Vagina (tissue), 2 donors: ENCODE results near the gene PTPRK. TPM values are rescaled to one million over a fixed set of nuclear protein-coding genes. Genes with fewer than 3 reads are reported as not detected.

Experiments
- DNase-seq, 2 donors: peaks; one replicate each; pipeline ENCODE4 v3.0.0-alpha.2; 2017; ENCODE audit errors: extremely low spot score in 2 of 2
- H3K27ac ChIP-seq: fragments of 200-600 bp; sonication (generic); one replicate; pipeline ENCODE4 v1.5.1; 2019
- H3K27me3 ChIP-seq: fragments of 200-600 bp; sonication (generic); one replicate; pipeline ENCODE4 v1.5.1; 2019
- H3K36me3 ChIP-seq, 2 donors: fragments of 200-600 bp; sonication (generic); one replicate each; pipeline ENCODE4 v1.5.1; 2017 to 2019
- H3K4me1 ChIP-seq: fragments of 200-600 bp; sonication (generic); one replicate; pipeline ENCODE4 v1.5.1; 2019
- H3K4me3 ChIP-seq, 2 donors: fragments of 200-600 bp; sonication (generic); 1 replicate in 1 of 2; 2 replicates in 1 of 2; pipeline ENCODE4 v1.5.1; 2016 to 2019
- H3K9me3 ChIP-seq: fragments of 200-600 bp; sonication (generic); one replicate; pipeline ENCODE4 v1.5.1; 2019
- POLR2A ChIP-seq, 2 donors: fragments of 450-650 bp; IDR thresholded peaks; one replicate each; pipeline ENCODE4 v1.6.1; 2017; ENCODE audit warnings: antibody characterized with exemption in 2 of 2, mild to moderate bottlenecking in 2 of 2, moderate library complexity in 2 of 2
- POLR2AphosphoS5 ChIP-seq, 2 donors: sonication (generic); formaldehyde crosslinking; IDR thresholded peaks; one replicate each; pipeline ENCODE4 v1.9.0; 2017; ENCODE audit warnings: antibody characterized with exemption in 2 of 2, mild to moderate bottlenecking in 2 of 2, low read depth in 1 of 2; ENCODE audit not compliant: insufficient read depth in 1 of 2
- intact Hi-C: fragments of 100-400 bp; cut with DNase I; formaldehyde crosslinking; loops from one replicate; pipeline ENCODE4 v1.15.1; 2023
- total RNA-seq: library from RNA; depleted of rRNA; stranded (reverse); fragments of >200 nt; gene quantifications from one replicate; pipeline ENCODE4 v1.2.3, GENCODE V29; 2016
- TF ChIP-seq, protein P1 (sequence below), 3 experiments: fragments of 450-650 bp in 2 of 3; fragments of 200-600 bp in 1 of 3; sonication (generic) in 1 of 3; IDR thresholded peaks; one replicate each; pipeline ENCODE4 v1.5.1; 2017 to 2019; ENCODE audit warnings: antibody characterized with exemption in 3 of 3, mild to moderate bottlenecking in 2 of 3, moderate library complexity in 2 of 3

Gene PTPRK
- total RNA-seq, 1 donor from 2014 or later: 82.5 TPM

DNA sequence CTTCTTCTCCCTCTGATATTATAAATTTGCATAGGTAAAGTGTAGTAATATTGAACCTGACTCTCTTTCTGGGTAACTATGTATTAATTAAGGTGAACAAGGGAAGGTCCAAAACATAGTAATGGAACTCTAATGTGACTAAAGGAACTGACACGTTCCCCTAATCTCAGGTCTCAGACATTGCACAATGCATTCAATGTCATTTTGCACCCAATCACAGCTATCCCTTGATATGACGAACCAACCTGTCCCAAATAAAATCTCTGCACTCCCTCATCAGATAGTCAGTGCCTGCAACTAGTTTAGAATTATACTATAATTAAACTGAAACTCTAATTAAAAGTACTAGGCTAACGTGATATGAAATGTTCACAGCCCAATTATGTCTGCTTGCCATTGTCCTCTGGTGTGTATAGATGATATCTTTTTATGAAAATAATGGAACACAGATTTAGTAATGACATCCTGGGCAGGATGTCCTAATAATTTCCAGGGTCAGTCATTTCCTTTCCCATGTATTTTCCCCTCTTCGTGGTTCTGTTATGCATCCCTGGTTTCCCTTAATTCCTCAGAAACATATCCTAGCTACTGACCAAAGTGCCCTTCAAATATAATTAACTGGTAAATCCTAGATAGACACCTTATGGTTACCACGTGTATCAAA is 36.8 kb downstream of the PTPRK start:
- no peak for DNase-seq
- Histone ChIP-seq H3K27ac (no peak overlapping the region), H3K27me3 (no peaks in the 10 kb centered on the region), H3K9me3 (no peaks in the 10 kb centered on the region), H3K36me3 (no peaks in the 10 kb centered on the region), H3K4me3 (no peak overlapping the region), H3K4me1 (peaks cover 19% of the 10 kb centered on the region)
- no peak for TF ChIP-seq POLR2A (IDR thresholded peaks at IDR 0.05)
- TF ChIP-seq POLR2AphosphoS5 (IDR thresholded peaks at IDR 0.05; ENCODE audit: insufficient read depth in 1 of 2, low read depth in 1 of 2): no peak
- TF ChIP-seq, protein P1, sequence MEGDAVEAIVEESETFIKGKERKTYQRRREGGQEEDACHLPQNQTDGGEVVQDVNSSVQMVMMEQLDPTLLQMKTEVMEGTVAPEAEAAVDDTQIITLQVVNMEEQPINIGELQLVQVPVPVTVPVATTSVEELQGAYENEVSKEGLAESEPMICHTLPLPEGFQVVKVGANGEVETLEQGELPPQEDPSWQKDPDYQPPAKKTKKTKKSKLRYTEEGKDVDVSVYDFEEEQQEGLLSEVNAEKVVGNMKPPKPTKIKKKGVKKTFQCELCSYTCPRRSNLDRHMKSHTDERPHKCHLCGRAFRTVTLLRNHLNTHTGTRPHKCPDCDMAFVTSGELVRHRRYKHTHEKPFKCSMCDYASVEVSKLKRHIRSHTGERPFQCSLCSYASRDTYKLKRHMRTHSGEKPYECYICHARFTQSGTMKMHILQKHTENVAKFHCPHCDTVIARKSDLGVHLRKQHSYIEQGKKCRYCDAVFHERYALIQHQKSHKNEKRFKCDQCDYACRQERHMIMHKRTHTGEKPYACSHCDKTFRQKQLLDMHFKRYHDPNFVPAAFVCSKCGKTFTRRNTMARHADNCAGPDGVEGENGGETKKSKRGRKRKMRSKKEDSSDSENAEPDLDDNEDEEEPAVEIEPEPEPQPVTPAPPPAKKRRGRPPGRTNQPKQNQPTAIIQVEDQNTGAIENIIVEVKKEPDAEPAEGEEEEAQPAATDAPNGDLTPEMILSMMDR (IDR thresholded peaks at IDR 0.05): no peak
- intact Hi-C loops: no loop called here

DNA sequence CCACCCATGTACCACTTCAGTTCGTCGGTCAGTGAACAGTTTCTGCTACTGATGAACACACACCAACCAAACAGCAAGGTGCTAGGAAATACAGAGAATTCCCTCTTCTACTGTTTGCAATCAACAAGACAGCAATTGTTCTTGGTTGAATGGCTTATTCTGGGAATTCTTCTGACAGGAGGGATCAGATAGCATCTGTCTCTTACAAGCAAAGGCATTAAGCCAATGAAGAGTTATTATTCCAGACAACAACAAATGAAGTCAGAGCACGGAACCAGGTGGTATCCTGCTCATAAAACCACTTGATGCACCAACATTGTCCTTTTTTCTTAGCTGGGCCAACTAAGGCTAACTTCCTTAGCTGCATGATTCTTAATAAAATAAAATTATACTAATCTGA is 37.8 kb downstream of the PTPRK start:
- H3K27ac ChIP-seq: no peak overlapping the region
- no peak for TF ChIP-seq POLR2A (IDR thresholded peaks at IDR 0.05)
- peaks cover 27% of the 10 kb centered on the region for H3K4me1 ChIP-seq
- DNase-seq: no peak
- no peaks in the 10 kb centered on the region for H3K9me3 ChIP-seq
- no peak overlapping the region for H3K4me3 ChIP-seq
- H3K27me3 ChIP-seq: no peaks in the 10 kb centered on the region
- no peaks in the 10 kb centered on the region for H3K36me3 ChIP-seq
- intact Hi-C loops: no loop called here

DNA sequence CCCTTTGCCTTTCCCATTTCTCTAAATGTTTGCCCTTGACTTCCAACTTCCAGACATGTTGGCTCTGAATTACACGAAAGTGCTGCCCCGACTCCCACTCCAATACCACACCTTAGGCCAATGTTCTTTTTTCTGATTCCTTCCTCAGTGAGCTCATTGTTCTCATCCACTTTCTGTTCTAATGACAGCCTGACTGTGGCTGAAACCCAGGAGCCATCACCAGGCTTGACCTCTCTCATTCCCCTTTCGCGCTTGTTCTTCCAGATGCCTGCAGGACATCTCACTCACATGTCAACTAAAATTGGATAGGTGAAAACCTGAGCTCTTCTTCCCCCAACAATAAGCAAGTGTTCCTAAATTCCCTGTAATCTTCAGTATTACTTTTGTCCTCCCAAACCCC is 40.4 kb downstream of the PTPRK start:
- intact Hi-C loops: no loop called here
- Histone ChIP-seq H3K4me3 (no peak overlapping the region), H3K36me3 (no peaks in the 10 kb centered on the region), H3K27me3 (no peaks in the 10 kb centered on the region), H3K27ac (no peak overlapping the region), H3K9me3 (no peaks in the 10 kb centered on the region), H3K4me1 (peaks cover 49% of the 10 kb centered on the region)
- TF ChIP-seq, protein P1 (IDR thresholded peaks at IDR 0.05): no peak
- TF ChIP-seq POLR2A (IDR thresholded peaks at IDR 0.05) (no peak), POLR2AphosphoS5 (IDR thresholded peaks at IDR 0.05; ENCODE audit: insufficient read depth in 1 of 2, low read depth in 1 of 2) (no peak)
- no peak for DNase-seq

DNA sequence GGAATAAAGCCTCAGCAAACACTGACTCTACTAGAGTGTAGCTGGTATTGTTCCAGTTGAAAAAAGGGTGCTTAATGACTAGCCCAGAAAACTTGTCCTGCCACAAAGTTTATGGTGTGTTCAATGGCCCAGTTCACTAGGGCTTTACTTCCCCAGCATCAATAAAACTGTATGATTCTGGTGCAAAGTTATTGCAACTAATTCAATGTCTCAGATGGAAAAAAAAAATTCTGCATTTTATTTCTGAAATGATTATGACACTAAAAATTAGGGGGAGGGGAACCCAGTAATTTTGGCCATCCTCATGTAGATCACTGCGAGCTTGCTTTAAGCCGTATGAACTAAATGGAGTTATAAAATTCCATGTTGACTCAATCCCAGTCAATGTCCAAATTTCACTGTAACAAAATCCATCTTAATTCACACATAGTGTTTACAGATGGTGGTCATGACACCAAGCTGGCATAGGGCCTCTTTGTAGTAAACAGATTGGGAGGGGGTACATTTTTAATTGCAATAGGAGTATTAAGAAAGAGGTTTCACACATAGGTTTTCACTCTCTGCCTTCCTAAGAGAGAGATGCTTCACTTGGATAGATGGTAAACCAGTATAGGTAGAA is 41.2 kb downstream of the PTPRK start:
- no peak for DNase-seq
- Histone ChIP-seq H3K9me3 (no peaks in the 10 kb centered on the region), H3K27ac (peak overlapping the region; percentile 25), H3K4me1 (peaks cover 49% of the 10 kb centered on the region), H3K4me3 (peak overlapping the region in 1 of 2 donors; percentile 26), H3K36me3 (no peaks in the 10 kb centered on the region), H3K27me3 (no peaks in the 10 kb centered on the region)
- intact Hi-C loops: no loop called here
- TF ChIP-seq POLR2A (IDR thresholded peaks at IDR 0.05) (no peak), POLR2AphosphoS5 (IDR thresholded peaks at IDR 0.05; ENCODE audit: insufficient read depth in 1 of 2, low read depth in 1 of 2) (no peak)
- TF ChIP-seq, protein P1 (IDR thresholded peaks at IDR 0.05): no peak

DNA sequence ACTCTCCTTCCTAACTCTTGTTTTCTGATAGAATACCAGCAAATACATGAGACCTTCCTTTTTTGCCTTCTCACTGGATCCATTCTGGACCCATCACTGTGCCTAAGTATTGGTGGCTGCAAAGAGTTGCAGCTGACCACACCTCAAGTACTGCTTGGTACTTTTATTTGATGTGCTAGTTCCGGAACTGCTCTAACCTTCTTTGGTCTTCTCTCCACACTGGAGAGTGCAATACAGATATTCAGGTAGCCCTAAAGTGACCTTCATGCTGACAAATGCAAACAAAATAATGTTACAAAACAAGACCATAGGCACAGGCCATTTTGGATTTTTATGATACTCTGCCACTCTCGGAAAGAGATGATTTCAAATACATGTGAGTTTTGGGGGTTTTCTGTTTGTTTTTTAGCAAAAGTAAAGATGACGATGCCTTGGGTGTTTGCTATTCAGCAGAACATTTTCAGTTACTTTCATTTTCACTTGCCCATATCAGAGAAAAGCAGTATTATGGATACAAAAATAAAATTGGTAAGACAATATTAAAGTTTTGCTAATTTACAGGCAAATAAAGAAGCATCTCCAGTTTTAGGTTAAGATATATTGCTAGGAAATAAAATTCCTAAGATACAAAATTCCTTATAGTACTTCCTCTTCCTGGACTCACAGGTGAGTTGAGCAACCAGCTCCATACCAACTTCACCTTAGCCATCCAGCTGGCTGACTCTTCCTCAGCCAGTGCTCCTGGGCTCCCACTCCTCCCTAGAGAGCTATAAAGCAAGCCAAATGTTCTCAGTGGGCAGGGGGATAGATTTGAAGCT is 42.0 kb downstream of the PTPRK start:
- intact Hi-C loops: no loop called here
- H3K4me1 ChIP-seq: peaks cover 49% of the 10 kb centered on the region
- peak overlapping the region in 1 of 2 donors; percentile 26 for H3K4me3 ChIP-seq
- H3K9me3 ChIP-seq: no peaks in the 10 kb centered on the region
- peak overlapping the region; percentile 25 for H3K27ac ChIP-seq
- TF ChIP-seq, protein P1 (IDR thresholded peaks at IDR 0.05): no peak
- no peak for TF ChIP-seq POLR2A (IDR thresholded peaks at IDR 0.05)
- TF ChIP-seq POLR2AphosphoS5 (IDR thresholded peaks at IDR 0.05; ENCODE audit: insufficient read depth in 1 of 2, low read depth in 1 of 2): no peak
- H3K36me3 ChIP-seq: no peaks in the 10 kb centered on the region
- no peaks in the 10 kb centered on the region for H3K27me3 ChIP-seq
- no peak for DNase-seq
